HEK293 (cell line): ENCODE results near the gene CD177.

ENCODE experiments used
- CTCF ChIP-seq: fragments of 450-650 bp; formaldehyde crosslinking; IDR thresholded peaks from 2 replicates; pipeline ENCODE4 v1.5.1; 2016; ENCODE audit warnings: missing biosample characterization, missing genetic modification characterization
- KLF1 ChIP-seq: fragments of 450-650 bp; formaldehyde crosslinking; IDR thresholded peaks from 2 replicates; pipeline ENCODE4 v1.5.1; 2016; ENCODE audit warnings: missing biosample characterization, missing genetic modification characterization
- MZF1 ChIP-seq: fragments of 450-650 bp; formaldehyde crosslinking; IDR thresholded peaks from 2 replicates; pipeline ENCODE4 v1.5.1; 2017; ENCODE audit warnings: missing biosample characterization, missing genetic modification characterization, borderline replicate concordance
- PRDM10 ChIP-seq: fragments of 450-650 bp; formaldehyde crosslinking; IDR thresholded peaks from 2 replicates; pipeline ENCODE4 v1.5.1; 2016; ENCODE audit warnings: missing biosample characterization, missing genetic modification characterization
- ZBTB20 ChIP-seq: fragments of 450-650 bp; formaldehyde crosslinking; IDR thresholded peaks from 2 replicates; pipeline ENCODE4 v1.5.1; 2016; ENCODE audit warnings: missing biosample characterization, missing genetic modification characterization
- ZBTB8A ChIP-seq: fragments of 450-650 bp; formaldehyde crosslinking; IDR thresholded peaks from 2 replicates; pipeline ENCODE4 v1.5.1; 2016; ENCODE audit warnings: missing biosample characterization, missing genetic modification characterization
- ZNF292 ChIP-seq: fragments of 450-650 bp; formaldehyde crosslinking; IDR thresholded peaks from 2 replicates; pipeline ENCODE4 v1.5.1; 2016; ENCODE audit warnings: low read depth, missing biosample characterization, missing genetic modification characterization, borderline replicate concordance
- ZNF558 ChIP-seq: fragments of 450-650 bp; formaldehyde crosslinking; IDR thresholded peaks from 2 replicates; pipeline ENCODE4 v1.5.1; 2016; ENCODE audit warnings: missing biosample characterization, missing genetic modification characterization
- ZNF785 ChIP-seq: fragments of 450-650 bp; formaldehyde crosslinking; IDR thresholded peaks from 2 replicates; pipeline ENCODE4 v1.5.1; 2016; ENCODE audit warnings: missing biosample characterization, missing genetic modification characterization
- ZNF792 ChIP-seq: fragments of 450-650 bp; formaldehyde crosslinking; IDR thresholded peaks from 2 replicates; pipeline ENCODE4 v1.5.1; 2016; ENCODE audit warnings: missing biosample characterization, missing genetic modification characterization
- TF ChIP-seq, protein P1 (sequence below): fragments of 450-650 bp; formaldehyde crosslinking; IDR thresholded peaks from 2 replicates; pipeline ENCODE4 v1.5.1; 2016; ENCODE audit warnings: missing biosample characterization, missing genetic modification characterization, low read depth

DNA sequence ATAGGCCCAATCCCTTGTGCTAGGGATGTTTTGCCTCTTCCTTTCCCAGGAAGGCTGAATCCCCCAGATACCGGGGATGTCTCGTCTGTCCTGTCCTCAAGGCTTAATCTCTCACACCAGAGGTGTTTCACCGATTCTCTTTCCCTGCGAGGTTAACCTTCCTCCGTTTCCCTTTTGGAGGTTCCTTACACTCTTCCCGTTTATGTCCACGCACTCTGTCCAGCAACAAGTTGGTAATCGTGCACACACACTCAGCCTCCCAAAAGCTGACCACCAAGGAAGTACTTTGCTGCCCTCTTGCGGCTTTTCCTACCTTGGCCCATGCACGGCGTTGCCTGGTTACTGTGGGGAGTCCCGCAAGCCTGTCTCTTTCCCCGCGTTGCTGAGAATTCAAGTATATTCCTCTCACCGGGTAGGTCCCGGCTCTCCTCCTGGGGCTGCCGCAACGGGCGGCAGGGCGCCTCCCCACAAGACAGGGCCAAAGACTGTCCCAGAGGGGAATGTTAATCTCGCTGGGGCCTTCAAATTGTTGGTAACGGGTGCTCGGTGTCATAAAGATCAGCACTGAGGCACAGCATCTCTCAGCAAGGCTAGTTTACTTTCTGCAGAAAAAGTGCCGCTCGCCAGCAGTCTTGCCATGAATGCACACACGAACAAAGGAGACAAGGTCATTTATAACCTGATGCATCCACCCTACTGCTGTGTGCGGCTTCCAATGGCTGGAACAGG lies 36.7 kb upstream of the CD177 start:
- peak; percentile 68; the same call in 1 of the 2 replicates for TF ChIP-seq MZF1 (tag by site-specific recombination)
- no peak for TF ChIP-seq PRDM10 (tag by site-specific recombination)
- TF ChIP-seq ZNF292 (tag by site-specific recombination) = no peak
- no peak for TF ChIP-seq ZNF785 (tag by site-specific recombination)
- peak; percentile 99 for TF ChIP-seq CTCF (tag by site-specific recombination)
- TF ChIP-seq ZNF792 = no peak
- no peak; the same call in 1 of the 2 replicates for TF ChIP-seq ZNF558
- TF ChIP-seq KLF1 = no peak
- TF ChIP-seq, protein P1, sequence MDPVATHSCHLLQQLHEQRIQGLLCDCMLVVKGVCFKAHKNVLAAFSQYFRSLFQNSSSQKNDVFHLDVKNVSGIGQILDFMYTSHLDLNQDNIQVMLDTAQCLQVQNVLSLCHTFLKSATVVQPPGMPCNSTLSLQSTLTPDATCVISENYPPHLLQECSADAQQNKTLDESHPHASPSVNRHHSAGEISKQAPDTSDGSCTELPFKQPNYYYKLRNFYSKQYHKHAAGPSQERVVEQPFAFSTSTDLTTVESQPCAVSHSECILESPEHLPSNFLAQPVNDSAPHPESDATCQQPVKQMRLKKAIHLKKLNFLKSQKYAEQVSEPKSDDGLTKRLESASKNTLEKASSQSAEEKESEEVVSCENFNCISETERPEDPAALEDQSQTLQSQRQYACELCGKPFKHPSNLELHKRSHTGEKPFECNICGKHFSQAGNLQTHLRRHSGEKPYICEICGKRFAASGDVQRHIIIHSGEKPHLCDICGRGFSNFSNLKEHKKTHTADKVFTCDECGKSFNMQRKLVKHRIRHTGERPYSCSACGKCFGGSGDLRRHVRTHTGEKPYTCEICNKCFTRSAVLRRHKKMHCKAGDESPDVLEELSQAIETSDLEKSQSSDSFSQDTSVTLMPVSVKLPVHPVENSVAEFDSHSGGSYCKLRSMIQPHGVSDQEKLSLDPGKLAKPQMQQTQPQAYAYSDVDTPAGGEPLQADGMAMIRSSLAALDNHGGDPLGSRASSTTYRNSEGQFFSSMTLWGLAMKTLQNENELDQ (tag by site-specific recombination) = no peak
- TF ChIP-seq ZBTB20 = peak; percentile 21; the same call in 1 of the 2 replicates
- no peak for TF ChIP-seq ZBTB8A (tag by site-specific recombination)
